Keratinocyte (primary cell): ENCODE measurements around the gene NMNAT2. TPM values are rescaled to one million over a fixed set of nuclear protein-coding genes. Genes with fewer than 3 reads are reported as not detected.

Experiments
- DNase-seq: peaks from one replicate; pipeline ENCODE4 v3.0.0-alpha.2; 2011; ENCODE audit warnings: low read depth, missing footprints, low spot score
- FAIRE-seq: peaks from 2 replicates; lab custom pipeline; 2011; peaks lifted over from hg19 to GRCh38; lab: Jason Lieb, UNC
- H2AFZ ChIP-seq: 2 replicates; pipeline ENCODE4 v1.6.0; 2012; ENCODE audit warnings: low read length, control low read depth, inconsistent platforms; ENCODE audit not compliant: control insufficient read depth
- H3K27ac ChIP-seq: 2 replicates; pipeline ENCODE4 v1.5.1; 2011; ENCODE audit warnings: low read length; ENCODE audit not compliant: control insufficient read depth, insufficient read depth
- H3K27me3 ChIP-seq: 3 replicates; pipeline ENCODE4 v1.6.0; 2011; ENCODE audit warnings: low read length; ENCODE audit not compliant: control insufficient read depth, insufficient read depth; ENCODE audit errors: extremely low read depth
- H3K36me3 ChIP-seq, 2 experiments: 2 replicates in 1 of 2; 3 replicates in 1 of 2; pipeline ENCODE4 v1.5.1; 2011; ENCODE audit warnings: low read length in 2 of 2, mild to moderate bottlenecking in 1 of 2; ENCODE audit not compliant: control insufficient read depth in 2 of 2, insufficient read depth in 2 of 2; ENCODE audit errors: extremely low read depth in 1 of 2
- H3K4me1 ChIP-seq: 3 replicates; pipeline ENCODE4 v1.5.1; 2011; ENCODE audit warnings: low read length; ENCODE audit not compliant: control insufficient read depth, insufficient read depth; ENCODE audit errors: extremely low read depth
- H3K4me2 ChIP-seq: 3 replicates; pipeline ENCODE4 v1.6.0; 2011; ENCODE audit warnings: low read depth, low read length; ENCODE audit not compliant: control insufficient read depth, insufficient read depth; ENCODE audit errors: extremely low read depth
- H3K4me3 ChIP-seq, 3 experiments: fragments of 200-600 bp in 1 of 3; sonication (generic) in 1 of 3; 2 replicates in 2 of 3; 3 replicates in 1 of 3; pipeline ENCODE4 v1.5.1; 2011 to 2016; ENCODE audit warnings: low read length in 3 of 3, mild to moderate bottlenecking in 3 of 3, control low read depth in 2 of 3, inconsistent platforms in 1 of 3, low read depth in 1 of 3, mixed read lengths in 1 of 3, mixed run types in 1 of 3, moderate library complexity in 1 of 3; ENCODE audit not compliant: control insufficient read depth in 2 of 3, insufficient read depth in 2 of 3; ENCODE audit errors: extremely low read depth in 1 of 3
- H3K79me2 ChIP-seq: 2 replicates; pipeline ENCODE4 v1.6.0; 2012; ENCODE audit warnings: low read length; ENCODE audit not compliant: control insufficient read depth, insufficient read depth
- H3K9ac ChIP-seq: 3 replicates; pipeline ENCODE4 v1.6.0; 2011; ENCODE audit warnings: low read length; ENCODE audit not compliant: control insufficient read depth, insufficient read depth; ENCODE audit errors: extremely low read depth
- H3K9me1 ChIP-seq: 3 replicates; pipeline ENCODE4 v1.6.0; 2011; ENCODE audit warnings: low read length; ENCODE audit not compliant: control insufficient read depth, insufficient read depth; ENCODE audit errors: extremely low read depth
- H3K9me3 ChIP-seq: 2 replicates; pipeline ENCODE4 v1.5.1; 2012; ENCODE audit warnings: low read depth, low read length; ENCODE audit not compliant: control insufficient read depth
- H4K20me1 ChIP-seq: 3 replicates; pipeline ENCODE4 v1.6.0; 2011; ENCODE audit warnings: low read length; ENCODE audit not compliant: control insufficient read depth, insufficient read depth; ENCODE audit errors: extremely low read depth
- EZH2 ChIP-seq: IDR thresholded peaks from one replicate; pipeline ENCODE4 v1.6.1; 2012; ENCODE audit warnings: inconsistent platforms, mild to moderate bottlenecking, low read length, moderate library complexity
- dilution Hi-C: fragments of 300-500 bp; cut with MboI; formaldehyde crosslinking; loops from one replicate; pipeline ENCODE4 v1.7.0; 2020; ENCODE audit warnings: low sequenced_read_pairs; ENCODE audit not compliant: extremely low pct_ligation_motif_present
- polyA plus RNA-seq, 5 experiments: library from polyadenylated mRNA; depleted of rRNA in 3 of 5; stranded (reverse) in 3 of 5; stranded (forward) in 1 of 5; unstranded in 1 of 5; fragments of >200 nt; gene quantifications; 1 replicate in 1 of 5; 2 replicates in 3 of 5; 3 replicates in 1 of 5; pipeline versions ENCODE4 v1.2.1 to v1.2.3, GENCODE V29; 2011 to 2012; ENCODE audit warnings: missing spikeins in 2 of 5, low read depth in 1 of 5, low replicate concordance in 1 of 5
- TF ChIP-seq, protein P1 (sequence below), 3 experiments: IDR thresholded peaks in 1 of 3; conservative IDR thresholded peaks in 1 of 3; optimal IDR thresholded peaks in 1 of 3; 2 replicates in 2 of 3; 3 replicates in 1 of 3; pipeline versions ENCODE3 to v1.5.1; 2011; ENCODE audit warnings: low read length in 3 of 3, mild to moderate bottlenecking in 3 of 3, moderate library complexity in 2 of 3, control low read depth in 1 of 3, inconsistent platforms in 1 of 3; ENCODE audit not compliant: insufficient read depth in 2 of 3; ENCODE audit errors: extremely low read depth in 1 of 3

The NMNAT2 gene
- polyA plus RNA-seq, 1 donor (not counting 4 experiments of a cell fraction or from before 2014, with no cell fraction given): 0.72 TPM

DNA sequence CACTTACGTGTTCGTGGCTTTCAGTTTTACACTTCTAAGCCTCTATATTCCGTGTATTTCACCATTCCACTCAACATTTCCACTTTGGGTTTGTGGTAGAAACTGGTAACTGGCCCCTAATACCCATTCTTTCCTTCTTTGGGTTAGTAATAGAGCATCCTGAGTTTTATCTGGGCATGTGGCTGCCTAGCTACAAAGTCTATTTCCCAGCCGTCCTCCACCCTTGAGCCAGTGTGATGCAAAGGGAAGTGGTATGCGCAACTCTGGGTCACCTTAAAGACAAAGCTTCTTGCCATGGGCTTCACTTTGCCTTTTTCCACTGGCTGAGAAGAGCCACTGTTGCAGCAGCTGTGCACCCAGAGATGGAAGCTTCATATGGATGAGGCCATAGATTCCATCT is 158.3 kb downstream of the NMNAT2 start:
- H2AFZ ChIP-seq: no peak overlapping the region
- no peak for FAIRE-seq
- no peak overlapping the region for H3K4me3 ChIP-seq
- no peaks in the 10 kb centered on the region for H3K36me3 ChIP-seq
- no peak overlapping the region for H3K27ac ChIP-seq
- H3K27me3 ChIP-seq: no peaks in the 10 kb centered on the region
- DNase-seq: no peak
- no peak overlapping the region for H3K9ac ChIP-seq
- TF ChIP-seq, protein P1, sequence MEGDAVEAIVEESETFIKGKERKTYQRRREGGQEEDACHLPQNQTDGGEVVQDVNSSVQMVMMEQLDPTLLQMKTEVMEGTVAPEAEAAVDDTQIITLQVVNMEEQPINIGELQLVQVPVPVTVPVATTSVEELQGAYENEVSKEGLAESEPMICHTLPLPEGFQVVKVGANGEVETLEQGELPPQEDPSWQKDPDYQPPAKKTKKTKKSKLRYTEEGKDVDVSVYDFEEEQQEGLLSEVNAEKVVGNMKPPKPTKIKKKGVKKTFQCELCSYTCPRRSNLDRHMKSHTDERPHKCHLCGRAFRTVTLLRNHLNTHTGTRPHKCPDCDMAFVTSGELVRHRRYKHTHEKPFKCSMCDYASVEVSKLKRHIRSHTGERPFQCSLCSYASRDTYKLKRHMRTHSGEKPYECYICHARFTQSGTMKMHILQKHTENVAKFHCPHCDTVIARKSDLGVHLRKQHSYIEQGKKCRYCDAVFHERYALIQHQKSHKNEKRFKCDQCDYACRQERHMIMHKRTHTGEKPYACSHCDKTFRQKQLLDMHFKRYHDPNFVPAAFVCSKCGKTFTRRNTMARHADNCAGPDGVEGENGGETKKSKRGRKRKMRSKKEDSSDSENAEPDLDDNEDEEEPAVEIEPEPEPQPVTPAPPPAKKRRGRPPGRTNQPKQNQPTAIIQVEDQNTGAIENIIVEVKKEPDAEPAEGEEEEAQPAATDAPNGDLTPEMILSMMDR (optimal IDR thresholded peaks at IDR 0.05 in 1 of 3, IDR thresholded peaks at IDR 0.05 in 1 of 3, conservative IDR thresholded peaks at IDR 0.05 in 1 of 3; ENCODE audit: extremely low read depth in 1 of 3, insufficient read depth in 2 of 3, low read length in 3 of 3): no peak
- no peak for TF ChIP-seq EZH2
- no peaks in the 10 kb centered on the region for H3K9me3 ChIP-seq
- dilution Hi-C loops: no loop called here
- H3K4me2 ChIP-seq: no peak overlapping the region
- no peaks in the 10 kb centered on the region for H4K20me1 ChIP-seq
- no peaks in the 10 kb centered on the region for H3K4me1 ChIP-seq
- no peaks in the 10 kb centered on the region for H3K79me2 ChIP-seq
- no peaks in the 10 kb centered on the region for H3K9me1 ChIP-seq

DNA sequence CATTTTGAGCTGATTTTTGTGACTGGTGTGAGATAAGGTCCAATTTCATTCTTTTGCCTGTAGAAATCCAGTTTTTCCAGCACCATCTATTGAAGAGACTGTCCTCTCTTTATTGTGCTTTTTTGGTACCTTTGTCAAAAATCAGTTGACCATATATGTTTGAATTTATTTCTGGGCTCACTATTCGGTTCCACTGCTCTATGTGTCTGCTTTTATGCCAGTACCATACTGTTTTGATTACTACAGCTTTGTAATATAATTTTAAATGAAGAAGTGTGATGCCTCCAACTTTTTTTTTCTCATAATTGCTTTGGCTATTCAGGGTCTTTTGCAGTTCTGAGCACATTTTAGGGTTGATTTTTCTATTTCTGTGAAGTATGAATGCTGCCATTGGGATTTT is 163.1 kb downstream of the NMNAT2 start:
- FAIRE-seq (no peak), DNase-seq (no peak)
- no peak overlapping the region for H3K4me2 ChIP-seq
- no peaks in the 10 kb centered on the region for H4K20me1 ChIP-seq
- no peaks in the 10 kb centered on the region for H3K79me2 ChIP-seq
- no peaks in the 10 kb centered on the region for H3K9me3 ChIP-seq
- H3K9ac ChIP-seq: no peak overlapping the region
- no peaks in the 10 kb centered on the region for H3K27me3 ChIP-seq
- no peak overlapping the region for H2AFZ ChIP-seq
- dilution Hi-C loops: no loop called here
- peaks cover 3% of the 10 kb centered on the region for H3K9me1 ChIP-seq
- no peak overlapping the region for H3K4me3 ChIP-seq
- no peak for TF ChIP-seq EZH2
- TF ChIP-seq, protein P1 (optimal IDR thresholded peaks at IDR 0.05 in 1 of 3, IDR thresholded peaks at IDR 0.05 in 1 of 3, conservative IDR thresholded peaks at IDR 0.05 in 1 of 3; ENCODE audit: extremely low read depth in 1 of 3, insufficient read depth in 2 of 3, low read length in 3 of 3): no peak
- H3K36me3 ChIP-seq: no peaks in the 10 kb centered on the region
- H3K27ac ChIP-seq: no peak overlapping the region
- no peaks in the 10 kb centered on the region for H3K4me1 ChIP-seq
